ENCODE measurements around the gene RDX. TPM values are rescaled to one million over a fixed set of nuclear protein-coding genes. Genes with fewer than 3 reads are reported as not detected.

The RDX gene
- total and polyA plus RNA-seq, 2 of the 8 experiments (the other 6 are each of a cell fraction or from before 2014, with no cell fraction given), result 27.4 to 100 TPM

DNA sequence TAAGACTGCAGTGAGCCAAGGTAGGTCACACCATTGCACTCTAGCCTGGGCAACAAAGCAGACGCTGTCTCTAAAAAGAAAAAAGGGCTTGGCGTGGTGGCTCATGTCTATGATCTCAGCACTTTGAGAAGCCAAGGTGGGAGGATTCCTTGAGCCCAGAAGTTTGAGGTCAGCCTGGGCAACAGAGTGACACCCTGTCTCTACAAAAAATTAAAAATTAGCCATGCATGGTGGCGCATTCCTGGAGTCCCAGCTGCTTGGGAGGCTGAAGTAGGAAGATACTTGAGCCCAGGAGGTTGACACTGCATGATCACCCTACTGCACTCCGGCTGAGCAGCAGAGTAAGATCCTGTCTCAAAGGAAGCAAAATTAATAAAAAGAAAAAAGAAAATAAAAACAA is 38.9 kb upstream of the RDX start:
- Histone ChIP-seq H3K4me2 (ENCODE audit: insufficient read depth in 1 of 2, low read depth in 2 of 2, low read length in 2 of 2) (no peak overlapping the region), H2AK5ac (ENCODE audit: low read depth, low read length) (no peak overlapping the region), H3K14ac (ENCODE audit: insufficient read length) (no peak overlapping the region), H4K20me1 (replicated peaks in 1 of 2; ENCODE audit: control insufficient read depth in 1 of 2, insufficient read depth in 2 of 2, low read length in 2 of 2) (no peaks in the 10 kb centered on the region), H3K4me3 (ENCODE audit: extremely low read depth in 1 of 4, insufficient read depth in 2 of 4, low read depth in 3 of 4, low read length in 4 of 4) (no peak overlapping the region), H2BK15ac (ENCODE audit: low read length) (no peak overlapping the region), H2BK120ac (replicated peaks; ENCODE audit: low read depth, low read length) (no peak overlapping the region), H3K36me3 (ENCODE audit: control insufficient read depth in 2 of 4, insufficient read depth in 4 of 4, low read length in 3 of 4) (no peaks in the 10 kb centered on the region), H3K79me1 (ENCODE audit: low read depth, low read length) (no peaks in the 10 kb centered on the region), H4K5ac (ENCODE audit: insufficient read length, low read depth, low read length) (no peak overlapping the region), H2BK20ac (ENCODE audit: low read length) (no peak overlapping the region), H3K56ac (replicated peaks; ENCODE audit: insufficient read length, low read depth, low read length) (no peak overlapping the region), H4K91ac (replicated peaks; ENCODE audit: insufficient read length, low read length) (no peak overlapping the region), H2AFZ (ENCODE audit: low read length) (no peak overlapping the region), H3K4ac (replicated peaks; ENCODE audit: insufficient read length, low read depth, low read length) (no peak overlapping the region), H3K9me3 (ENCODE audit: insufficient read depth in 2 of 2, low read depth in 1 of 2, low read length in 1 of 2) (peaks cover 10 to 19% of the 10 kb centered on the region in 2 experiments), H4K8ac (ENCODE audit: extremely low read depth, insufficient read depth, low read length) (no peak overlapping the region), H3K79me2 (ENCODE audit: control insufficient read depth in 1 of 2, insufficient read depth in 2 of 2, low read length in 2 of 2) (no peaks in the 10 kb centered on the region), H3K23me2 (ENCODE audit: low read depth, low read length) (no peaks in the 10 kb centered on the region), H3K18ac (ENCODE audit: extremely low read depth, low read length) (no peak overlapping the region), H3K9ac (replicated peaks in 1 of 4; ENCODE audit: extremely low read depth in 1 of 4, low read depth in 3 of 4, low read length in 3 of 4) (no peak overlapping the region), H3K27ac (ENCODE audit: low read depth, low read length) (no peak overlapping the region), H2BK5ac (ENCODE audit: low read depth, low read length) (no peak overlapping the region), H3K4me1 (replicated peaks in 1 of 4; ENCODE audit: control insufficient read depth in 3 of 4, insufficient read depth in 4 of 4, low read length in 3 of 4) (peaks cover 0 to 4% (median under 1%) of the 10 kb centered on the region in 4 experiments; a peak in 3 of 7 replicates), H3K23ac (ENCODE audit: insufficient read length) (no peak overlapping the region), H3K27me3 (replicated peaks in 1 of 4; ENCODE audit: control insufficient read depth in 3 of 4, extremely low read depth in 1 of 4, insufficient read depth in 3 of 4, low read length in 3 of 4) (no peaks in the 10 kb centered on the region), H2BK12ac (ENCODE audit: low read depth, low read length) (no peak overlapping the region)
- WGBS, 2 experiments (ENCODE audit: extremely low coverage in 1 of 2, insufficient coverage in 1 of 2, insufficient read length in 1 of 2, insufficient replicate concordance in 2 of 2, low coverage in 1 of 2, low lambda C conversion rate in 2 of 2, missing lambda C conversion rate in 1 of 2), result 90% methylated on average over 4 of the region's 4 CpGs; no CpG with 5 or more reads in 1 of the 2 experiments
- TF ChIP-seq RNF2 (IDR thresholded peaks at IDR 0.05; ENCODE audit: borderline replicate concordance, low read depth, low read length, missing control alignments, poor library complexity, severe bottlenecking) (no peak), GTF2F1 (IDR thresholded peaks at IDR 0.05; ENCODE audit: borderline replicate concordance, low read depth, low read length) (no peak), GABPA (IDR thresholded peaks at IDR 0.05; ENCODE audit: borderline replicate concordance, insufficient read depth, low read length) (no peak), ASH2L (IDR thresholded peaks at IDR 0.05; ENCODE audit: low read length) (no peak), CBX5 (IDR thresholded peaks at IDR 0.05; ENCODE audit: low read depth, low read length) (no peak), RBBP5 (IDR thresholded peaks at IDR 0.05; ENCODE audit: borderline replicate concordance, low read depth, low read length) (no peak), CHD2 (IDR thresholded peaks at IDR 0.05; ENCODE audit: low read length) (no peak), SP2 (IDR thresholded peaks at IDR 0.05; ENCODE audit: low read length) (no peak), BCL11A (IDR thresholded peaks at IDR 0.05; ENCODE audit: low read depth in 2 of 2, low read length in 2 of 2) (no peak), KDM4A (IDR thresholded peaks at IDR 0.05; ENCODE audit: low read depth, low read length, severe bottlenecking) (no peak)
- TF ChIP-seq, protein P1, sequence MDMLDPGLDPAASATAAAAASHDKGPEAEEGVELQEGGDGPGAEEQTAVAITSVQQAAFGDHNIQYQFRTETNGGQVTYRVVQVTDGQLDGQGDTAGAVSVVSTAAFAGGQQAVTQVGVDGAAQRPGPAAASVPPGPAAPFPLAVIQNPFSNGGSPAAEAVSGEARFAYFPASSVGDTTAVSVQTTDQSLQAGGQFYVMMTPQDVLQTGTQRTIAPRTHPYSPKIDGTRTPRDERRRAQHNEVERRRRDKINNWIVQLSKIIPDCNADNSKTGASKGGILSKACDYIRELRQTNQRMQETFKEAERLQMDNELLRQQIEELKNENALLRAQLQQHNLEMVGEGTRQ (IDR thresholded peaks at IDR 0.05; ENCODE audit: low read length), result no peak
- DNase-seq (ENCODE audit: low read depth in 1 of 2, low spot score in 2 of 2) (no peak), FAIRE-seq (no peak)
- ChIA-PET POLR2A (ENCODE audit: partially characterized antibody) (no interaction called here), CTCF (ENCODE audit: partially characterized antibody) (interaction anchor here (0.5 kb wide), 2 partner anchors 15 to 33 kb away, joined by 3 read pairs; no protein-coding TSS in a partner anchor)

All from H1 (cell line).